BJ (cell line): Measurements from ENCODE around the gene DPP9. TPM values are rescaled to one million over a fixed set of nuclear protein-coding genes. Genes with fewer than 3 reads are reported as not detected.

Source experiments
- CTCF ChIA-PET: fragments of 350-600 bp; formaldehyde crosslinking; extraction: SDS; loops from one replicate; lab custom pipeline; 2021; ENCODE audit warnings: antibody characterized with exemption, inconsistent platforms; lab: Yijun Ruan, JAX
- POLR2A ChIA-PET: fragments of 300-600 bp; sonication (Branson Sonifier 250); formaldehyde crosslinking; extraction: SDS; loops from one replicate; lab custom pipeline; 2021; ENCODE audit warnings: antibody characterized with exemption; lab: Charles Lee
- DNase-seq: peaks from one replicate; pipeline ENCODE4 v3.0.0-alpha.2; 2011; ENCODE audit warnings: low read depth
- H3K27me3 ChIP-seq: 2 replicates; pipeline ENCODE4 v1.6.0; 2011; ENCODE audit warnings: low read length; ENCODE audit not compliant: control insufficient read depth, insufficient read depth
- H3K36me3 ChIP-seq: 2 replicates; pipeline ENCODE4 v1.5.1; 2011; ENCODE audit warnings: low read length; ENCODE audit not compliant: control insufficient read depth, insufficient read depth
- H3K4me3 ChIP-seq: 2 replicates; pipeline ENCODE4 v1.5.1; 2011; ENCODE audit warnings: low read depth, mild to moderate bottlenecking, control low read depth, low read length
- CTCF ChIP-seq: IDR thresholded peaks from 2 replicates; pipeline ENCODE4 v1.5.1; 2011; ENCODE audit warnings: low read depth, mild to moderate bottlenecking, control low read depth, inconsistent platforms, low read length, moderate library complexity; ENCODE audit not compliant: insufficient read depth
- polyA plus RNA-seq: library from polyadenylated mRNA; depleted of rRNA; stranded (reverse); fragments of >200 nt; gene quantifications from 2 replicates; pipeline ENCODE4 v1.2.3, GENCODE V29; 2011

DPP9 gene
- polyA plus RNA-seq, 1 experiment: 12.3 TPM

- Histone ChIP-seq H3K36me3 (no peaks in the 10 kb centered on the region), H3K4me3 (no peak overlapping the region), H3K27me3 (peaks cover 3% of the 10 kb centered on the region; the same call in 1 of the 2 replicates)
- POLR2A ChIA-PET: no interaction called here
- CTCF ChIA-PET: no interaction called here
- no peak for TF ChIP-seq CTCF
- no peak for DNase-seq
These were observed 34.4 kb upstream of the DPP9 start for GRCh38 chr19:4758082-4758481.

DNA sequence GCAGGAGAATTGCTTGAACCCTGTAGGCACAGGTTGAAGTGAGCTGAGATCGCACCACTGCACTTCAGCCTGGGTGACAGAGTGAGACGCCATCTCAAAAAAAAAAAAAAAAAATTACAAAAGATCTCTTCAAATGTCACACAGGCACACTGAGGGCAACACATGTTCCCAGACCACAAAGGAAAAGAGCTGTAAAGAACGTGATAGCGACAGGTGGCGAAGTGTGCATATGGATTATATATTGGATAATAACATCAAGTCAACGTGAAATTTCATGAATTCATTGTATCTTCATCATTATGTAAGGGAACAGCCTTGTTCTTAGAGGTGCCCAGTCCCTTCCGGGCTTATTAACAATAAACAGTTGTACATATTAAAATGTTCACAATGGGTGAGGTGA, 31.8 kb upstream of the DPP9 start:
- Histone ChIP-seq H3K27me3 (no peaks in the 10 kb centered on the region), H3K4me3 (no peak overlapping the region), H3K36me3 (no peaks in the 10 kb centered on the region)
- ChIA-PET CTCF (no interaction called here), POLR2A (no interaction called here)
- TF ChIP-seq CTCF: no peak
- no peak for DNase-seq

GRCh38 chr19:4754248-4754647, 30.6 kb upstream of the DPP9 start:
- no peak overlapping the region for H3K4me3 ChIP-seq
- ChIA-PET CTCF (interaction anchor here (4.0 kb wide), 1 partner anchor 37 kb away, joined by 12 read pairs; the partner anchor contains the start of gene FEM1A), POLR2A (no interaction called here)
- no peak for TF ChIP-seq CTCF
- H3K27me3 ChIP-seq: peaks cover 3% of the 10 kb centered on the region; the same call in 1 of the 2 replicates
- H3K36me3 ChIP-seq: no peaks in the 10 kb centered on the region
- no peak for DNase-seq

GRCh38 chr19:4749870-4750590, 26.4 kb upstream of the DPP9 start:
- CTCF ChIA-PET: interaction anchor here (0.6 kb wide), 1 partner anchor 283 kb away, joined by 3 read pairs; no protein-coding TSS in a partner anchor
- Histone ChIP-seq H3K27me3 (peaks cover 7% of the 10 kb centered on the region), H3K36me3 (no peaks in the 10 kb centered on the region), H3K4me3 (no peak overlapping the region)
- TF ChIP-seq CTCF: no peak
- POLR2A ChIA-PET: no interaction called here
- DNase-seq: no peak

DNA sequence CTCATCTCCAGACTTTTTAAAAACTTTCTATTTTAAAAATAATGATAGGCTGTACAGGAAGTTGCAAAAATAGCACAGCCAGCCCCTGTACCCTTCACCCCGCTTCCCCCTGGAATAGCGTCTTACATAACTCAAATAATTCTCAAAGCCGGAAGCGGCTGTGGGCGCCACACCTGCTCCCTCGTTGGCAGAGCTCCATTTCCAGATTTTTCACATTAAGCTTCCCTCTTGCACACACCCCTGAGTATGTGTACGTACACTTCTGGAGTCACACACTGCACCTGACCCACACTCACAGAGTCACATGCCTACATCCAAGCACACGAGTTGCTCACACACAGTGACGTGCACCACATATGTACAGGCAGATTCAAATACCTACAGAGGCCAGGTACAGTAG, 24.9 kb upstream of the DPP9 start:
- Histone ChIP-seq H3K36me3 (no peaks in the 10 kb centered on the region), H3K4me3 (no peak overlapping the region), H3K27me3 (peaks cover 7% of the 10 kb centered on the region)
- ChIA-PET CTCF (no interaction called here), POLR2A (no interaction called here)
- DNase-seq: no peak
- no peak for TF ChIP-seq CTCF
